ENCODE data around the gene FHOD1. TPM values are rescaled to one million over a fixed set of nuclear protein-coding genes. Genes with fewer than 3 reads are reported as not detected.
A peak's percentile ranks its signal among the peaks of the same experiment; 100 is the strongest.

Gene FHOD1
- total RNA-seq, 1 donor from 2014 or later = 18.0 TPM

DNA sequence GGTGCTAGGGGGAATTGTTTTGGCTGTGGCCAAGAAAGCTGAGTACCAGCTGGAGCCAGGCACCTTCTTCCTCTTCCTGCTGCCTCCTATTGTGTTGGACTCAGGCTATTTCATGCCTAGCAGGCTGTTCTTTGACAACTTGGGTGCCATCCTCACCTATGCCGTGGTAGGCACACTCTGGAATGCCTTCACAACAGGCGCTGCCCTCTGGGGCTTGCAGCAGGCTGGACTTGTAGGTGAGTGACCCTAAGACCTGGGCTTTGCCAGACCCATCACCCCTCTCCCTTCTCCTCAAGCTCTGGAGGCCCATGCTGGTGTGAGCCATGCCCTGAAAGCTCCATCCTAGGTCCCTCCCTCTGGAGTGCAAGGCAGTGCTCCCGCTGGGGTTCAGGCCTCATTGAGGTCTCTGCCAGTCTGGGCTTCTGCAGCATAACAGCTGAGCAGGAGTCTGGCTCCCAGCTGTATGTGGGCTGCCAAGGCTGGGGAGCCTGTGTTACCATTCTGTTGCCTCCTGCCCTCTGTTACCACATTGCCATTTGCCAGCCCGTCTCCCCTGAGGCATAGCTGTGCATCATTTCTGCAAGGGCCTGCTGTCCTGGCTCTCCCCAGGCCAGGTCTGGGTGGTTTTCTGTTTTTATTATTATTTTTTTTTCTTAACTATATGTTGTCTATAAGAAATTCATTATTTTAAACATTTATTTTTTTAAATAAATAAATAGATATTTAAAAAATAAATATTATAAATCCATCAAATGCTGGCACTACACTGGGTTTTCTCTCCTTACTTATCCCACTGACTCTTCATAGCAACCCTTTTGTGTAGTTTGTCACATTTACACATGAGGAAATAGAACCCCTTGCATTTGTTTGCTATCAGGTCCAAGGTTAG, 5.6 kb upstream of the FHOD1 start:
- intact Hi-C loops (cut with micrococcal nuclease) = no loop called here
- Histone ChIP-seq H3K4me1 (peaks cover 20% of the 10 kb centered on the region), H3K4me3 (no peak overlapping the region), H3K9me3 (replicated peaks) (no peaks in the 10 kb centered on the region), H3K27ac (replicated peaks) (no peak overlapping the region), H3K27me3 (ENCODE audit: low read depth) (peaks cover 15% of the 10 kb centered on the region), H3K36me3 (no peaks in the 10 kb centered on the region)
- DNase-seq = no peak
- TF ChIP-seq, protein P1, sequence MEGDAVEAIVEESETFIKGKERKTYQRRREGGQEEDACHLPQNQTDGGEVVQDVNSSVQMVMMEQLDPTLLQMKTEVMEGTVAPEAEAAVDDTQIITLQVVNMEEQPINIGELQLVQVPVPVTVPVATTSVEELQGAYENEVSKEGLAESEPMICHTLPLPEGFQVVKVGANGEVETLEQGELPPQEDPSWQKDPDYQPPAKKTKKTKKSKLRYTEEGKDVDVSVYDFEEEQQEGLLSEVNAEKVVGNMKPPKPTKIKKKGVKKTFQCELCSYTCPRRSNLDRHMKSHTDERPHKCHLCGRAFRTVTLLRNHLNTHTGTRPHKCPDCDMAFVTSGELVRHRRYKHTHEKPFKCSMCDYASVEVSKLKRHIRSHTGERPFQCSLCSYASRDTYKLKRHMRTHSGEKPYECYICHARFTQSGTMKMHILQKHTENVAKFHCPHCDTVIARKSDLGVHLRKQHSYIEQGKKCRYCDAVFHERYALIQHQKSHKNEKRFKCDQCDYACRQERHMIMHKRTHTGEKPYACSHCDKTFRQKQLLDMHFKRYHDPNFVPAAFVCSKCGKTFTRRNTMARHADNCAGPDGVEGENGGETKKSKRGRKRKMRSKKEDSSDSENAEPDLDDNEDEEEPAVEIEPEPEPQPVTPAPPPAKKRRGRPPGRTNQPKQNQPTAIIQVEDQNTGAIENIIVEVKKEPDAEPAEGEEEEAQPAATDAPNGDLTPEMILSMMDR (IDR thresholded peaks at IDR 0.05; ENCODE audit: borderline replicate concordance) = no peak

DNA sequence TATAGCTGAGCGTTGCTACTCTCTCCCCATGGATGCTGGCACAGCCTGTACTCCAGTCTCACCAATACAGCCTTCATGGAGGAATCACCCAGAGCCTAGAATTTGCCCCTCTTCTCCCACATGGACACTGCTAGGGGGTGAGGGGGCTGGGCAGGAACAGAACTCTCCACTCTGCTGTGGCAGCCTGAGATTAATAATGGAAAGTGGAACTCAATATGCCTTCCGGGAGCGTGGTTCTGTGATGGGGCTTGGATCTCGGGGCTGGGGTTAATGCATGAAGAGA, 2.7 kb upstream of the FHOD1 start:
- Histone ChIP-seq H3K36me3 (no peaks in the 10 kb centered on the region), H3K9me3 (replicated peaks) (no peaks in the 10 kb centered on the region), H3K4me3 (no peak overlapping the region), H3K4me1 (peaks cover 46% of the 10 kb centered on the region), H3K27ac (replicated peaks) (no peak overlapping the region), H3K27me3 (ENCODE audit: low read depth) (peaks cover 15% of the 10 kb centered on the region)
- no peak for DNase-seq
- intact Hi-C loops (cut with micrococcal nuclease) = no loop called here
- TF ChIP-seq, protein P1 (IDR thresholded peaks at IDR 0.05; ENCODE audit: borderline replicate concordance) = no peak

DNA sequence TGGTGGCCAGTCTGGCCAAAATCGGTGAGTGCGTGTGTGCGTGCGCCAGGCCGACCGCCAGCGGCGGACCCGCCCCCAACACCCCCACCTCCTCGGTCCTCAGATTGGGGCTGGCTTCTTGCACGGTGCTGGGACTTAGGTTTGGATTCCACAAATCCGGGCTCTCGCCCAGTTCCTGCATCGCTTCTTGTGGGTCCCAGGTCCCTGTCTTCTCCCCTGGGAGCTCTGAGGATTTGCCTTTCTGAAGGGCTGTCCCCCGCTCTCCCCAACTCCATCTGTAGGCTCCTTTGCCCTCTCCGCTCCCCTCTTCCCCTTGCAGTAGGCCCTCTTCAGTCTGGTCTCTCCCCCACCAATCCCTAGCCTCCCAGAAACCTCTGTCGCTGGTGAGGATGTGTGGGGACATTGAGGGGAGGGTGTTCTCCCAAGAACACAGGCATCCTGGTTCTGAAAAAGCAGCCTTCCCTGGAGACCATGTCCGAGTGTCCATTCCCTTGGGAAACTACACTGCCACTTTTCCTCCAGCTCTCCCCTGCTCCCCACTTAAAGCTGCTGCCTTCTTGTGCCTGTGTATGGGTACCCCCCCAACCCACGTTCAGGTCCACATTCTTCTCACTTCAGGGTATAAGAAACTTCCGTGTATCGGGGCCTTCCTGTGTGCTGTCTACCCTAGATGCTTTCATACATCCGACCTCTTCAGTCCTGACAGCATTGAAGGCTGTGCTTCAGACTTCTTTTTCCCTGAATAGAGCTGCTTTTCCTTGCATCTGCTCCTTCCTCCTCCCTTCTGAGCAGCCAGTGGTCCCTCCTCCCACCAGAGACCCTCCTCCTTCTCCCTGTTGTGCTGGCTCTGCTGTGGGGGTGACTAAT, 2.1 kb upstream of the FHOD1 start:
- TF ChIP-seq, protein P1 (IDR thresholded peaks at IDR 0.05; ENCODE audit: borderline replicate concordance) = no peak
- DNase-seq = no peak
- H3K4me3 ChIP-seq = peak overlapping the region; percentile 88
- intact Hi-C loops (cut with micrococcal nuclease) = no loop called here
- H3K4me1 ChIP-seq = peaks cover 52% of the 10 kb centered on the region
- H3K27me3 ChIP-seq (ENCODE audit: low read depth) = peaks cover 15% of the 10 kb centered on the region
- peak overlapping the region; percentile 98 for H3K27ac ChIP-seq (replicated peaks)
- H3K36me3 ChIP-seq = no peaks in the 10 kb centered on the region
- H3K9me3 ChIP-seq (replicated peaks) = no peaks in the 10 kb centered on the region

DNA sequence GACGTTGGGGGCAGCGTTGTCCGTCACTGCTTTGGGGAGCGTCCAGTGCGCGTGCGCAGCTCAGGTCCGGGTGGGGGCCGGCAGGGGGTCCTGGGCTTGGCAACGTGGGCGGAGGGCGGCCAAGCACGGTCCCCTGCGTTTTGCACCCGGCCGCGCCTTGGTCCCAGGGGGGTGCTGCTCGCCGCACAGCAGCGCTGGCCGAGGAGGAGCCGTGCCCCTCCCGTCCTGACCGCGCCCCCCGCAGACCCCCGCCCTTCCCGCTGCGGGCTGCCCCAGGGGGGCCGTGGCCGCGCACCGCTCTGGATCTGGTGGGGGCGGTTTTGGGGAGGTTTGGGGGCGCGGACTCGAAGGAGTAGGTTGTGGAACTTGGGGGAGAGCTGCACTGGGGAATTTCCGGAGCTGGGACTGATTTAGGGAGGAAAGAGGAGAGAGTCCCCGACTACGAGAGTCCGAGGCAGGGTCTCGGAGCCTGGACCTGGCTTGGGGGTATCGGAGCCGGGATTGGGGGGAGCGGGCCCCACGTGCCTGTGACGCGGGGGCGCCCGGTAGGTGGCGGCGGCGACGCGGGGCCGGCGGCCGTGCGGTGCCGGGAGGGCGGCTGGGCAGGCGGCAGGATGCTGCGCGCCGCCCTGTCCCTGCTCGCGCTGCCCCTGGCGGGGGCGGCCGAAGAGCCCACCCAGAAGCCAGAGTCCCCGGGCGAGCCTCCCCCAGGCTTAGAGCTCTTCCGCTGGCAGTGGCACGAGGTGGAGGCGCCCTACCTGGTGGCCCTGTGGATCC, 1.3 kb upstream of the FHOD1 start, which contains the start of gene SLC9A5:
SLC9A5 (plus strand) TSS at position 579 of the 777 bp plus-strand sequence; CDS start at position 615, 36 bp downstream.
- peaks cover 15% of the 10 kb centered on the region for H3K27me3 ChIP-seq (ENCODE audit: low read depth)
- H3K4me1 ChIP-seq = peaks cover 60% of the 10 kb centered on the region
- H3K4me3 ChIP-seq = peak within 1 kb of the TSS; percentile 88
- H3K9me3 ChIP-seq (replicated peaks) = no peaks in the 10 kb centered on the region
- no peaks in the 10 kb centered on the region for H3K36me3 ChIP-seq
- TF ChIP-seq, protein P1 (IDR thresholded peaks at IDR 0.05; ENCODE audit: borderline replicate concordance) = peak; percentile 38
- peak within 1 kb of the TSS; percentile 98 for H3K27ac ChIP-seq (replicated peaks)
- intact Hi-C loops (cut with micrococcal nuclease) = no loop called here
- peak; percentile 32 for DNase-seq

DNA sequence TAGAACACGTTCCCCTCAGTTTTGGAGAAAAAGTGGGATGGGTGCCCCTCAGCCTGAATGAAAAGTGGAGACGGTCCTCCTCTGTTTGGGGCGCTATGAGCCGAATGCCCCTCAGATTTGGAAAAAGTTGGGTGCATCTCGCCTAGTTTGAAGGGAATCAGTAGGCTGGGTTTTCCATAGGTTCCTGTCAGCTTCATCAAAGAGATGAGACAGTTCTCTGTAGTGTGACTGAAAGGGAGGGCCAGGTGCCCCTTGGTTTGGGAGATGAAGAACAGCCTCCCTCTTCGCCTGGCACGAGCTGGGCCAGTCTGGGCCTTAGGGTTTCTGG, 756 bp upstream of the FHOD1 start:
- no peaks in the 10 kb centered on the region for H3K36me3 ChIP-seq
- peaks cover 15% of the 10 kb centered on the region for H3K27me3 ChIP-seq (ENCODE audit: low read depth)
- peak overlapping the region; percentile 98 for H3K27ac ChIP-seq (replicated peaks)
- peaks cover 65% of the 10 kb centered on the region for H3K4me1 ChIP-seq
- TF ChIP-seq, protein P1 (IDR thresholded peaks at IDR 0.05; ENCODE audit: borderline replicate concordance) = no peak
- H3K4me3 ChIP-seq = peak overlapping the region; percentile 88
- no peaks in the 10 kb centered on the region for H3K9me3 ChIP-seq (replicated peaks)
- intact Hi-C loops (cut with micrococcal nuclease) = no loop called here
- no peak for DNase-seq
